BLaER1 treated with 17β-estradiol and CSF1 and Interleukin-3, amounts not matched to agents 10 nM and 100 nM (cell line): ENCODE results near the gene SLFN5.

Experiments
- H3K27ac ChIP-seq, 11 experiments: shearing (Covaris generic); formaldehyde crosslinking; 2 replicates each; pipeline ENCODE4 v1.8.1; 2022
- H3K27me3 ChIP-seq, 11 experiments: shearing (Covaris generic); formaldehyde crosslinking; 2 replicates each; pipeline ENCODE4 v1.8.1; 2022
- H3K36me3 ChIP-seq, 11 experiments: shearing (Covaris generic); formaldehyde crosslinking; 2 replicates each; pipeline ENCODE4 v1.8.1; 2022
- H3K4me1 ChIP-seq, 10 experiments: shearing (Covaris generic); formaldehyde crosslinking; 2 replicates each; pipeline ENCODE4 v1.8.1; 2022
- H3K4me2 ChIP-seq, 11 experiments: shearing (Covaris generic); formaldehyde crosslinking; 2 replicates each; pipeline ENCODE4 v1.8.1; 2022
- H3K4me3 ChIP-seq, 10 experiments: shearing (Covaris generic); formaldehyde crosslinking; 2 replicates each; pipeline ENCODE4 v1.8.1; 2022
- H3K9ac ChIP-seq, 11 experiments: shearing (Covaris generic); formaldehyde crosslinking; 2 replicates each; pipeline ENCODE4 v1.8.1; 2022
- H3K9me3 ChIP-seq, 11 experiments: shearing (Covaris generic); formaldehyde crosslinking; replicated peaks in 1 of 11; 2 replicates each; pipeline ENCODE4 v1.8.1; 2022
- H4K20me1 ChIP-seq, 11 experiments: shearing (Covaris generic); formaldehyde crosslinking; 2 replicates each; pipeline ENCODE4 v1.8.1; 2022
- Cebpa-rat ChIP-seq, 11 experiments: shearing (Covaris generic); IDR thresholded peaks; 2 replicates each; pipeline ENCODE4 v1.8.1; 2022

SLFN5 gene

GRCh38 chr17:35244341-35245195 is 1.7 kb downstream of the SLFN5 start:
- H3K4me3 ChIP-seq: peak overlapping the region; percentile 70 to 93 (median 78)
- H3K4me2 ChIP-seq: peak overlapping the region; percentile 85 to 98 (median 96)
- no peaks in the 10 kb centered on the region for H3K9me3 ChIP-seq
- peaks cover 0 to 50% (median 0%) of the 10 kb centered on the region in 11 experiments; a peak in 8 of 22 replicates for H4K20me1 ChIP-seq
- H3K9ac ChIP-seq: peak overlapping the region; percentile 69 to 96 (median 84); a peak in 18 of 22 replicates
- peak overlapping the region; percentile 59 to 96 (median 83); a peak in 20 of 22 replicates for H3K27ac ChIP-seq
- H3K4me1 ChIP-seq: peaks cover 35 to 72% (median 40%) of the 10 kb centered on the region in 10 experiments
- H3K27me3 ChIP-seq: peaks cover 0 to 56% (median 0%) of the 10 kb centered on the region in 11 experiments; a peak in 10 of 22 replicates
- peaks cover 0 to 35% (median 6%) of the 10 kb centered on the region in 11 experiments; a peak in 9 of 22 replicates for H3K36me3 ChIP-seq
- peak in 8 of 11 experiments; percentile 24 to 95 (median 54); a peak in 12 of 22 replicates for TF ChIP-seq Cebpa-rat (IDR thresholded peaks at IDR 0.05)

GRCh38 chr17:35245196-35245486 is 2.3 kb downstream of the SLFN5 start:
- peak overlapping the region in 6 of 10 experiments; percentile 72 to 93 (median 79); a peak in 10 of 20 replicates for H3K4me3 ChIP-seq
- peaks cover 0 to 55% (median 0%) of the 10 kb centered on the region in 11 experiments; a peak in 8 of 22 replicates for H4K20me1 ChIP-seq
- H3K27ac ChIP-seq: peak overlapping the region; percentile 4 to 96 (median 79); a peak in 16 of 22 replicates
- peak overlapping the region in 6 of 11 experiments; percentile 21 to 96 (median 90); a peak in 10 of 22 replicates for H3K9ac ChIP-seq
- peaks cover 0 to 41% (median 7%) of the 10 kb centered on the region in 11 experiments; a peak in 9 of 22 replicates for H3K36me3 ChIP-seq
- H3K27me3 ChIP-seq: peaks cover 0 to 52% (median 0%) of the 10 kb centered on the region in 11 experiments; a peak in 10 of 22 replicates
- peak overlapping the region; percentile 85 to 98 (median 96) for H3K4me2 ChIP-seq
- H3K4me1 ChIP-seq: peaks cover 35 to 73% (median 40%) of the 10 kb centered on the region in 10 experiments
- TF ChIP-seq Cebpa-rat (IDR thresholded peaks at IDR 0.05): no peak
- peaks cover 0 to 3% (median 0%) of the 10 kb centered on the region in 11 experiments; a peak in 2 of 22 replicates for H3K9me3 ChIP-seq

- H3K4me3 ChIP-seq: peak overlapping the region in 1 of 10 experiments; percentile 12; a peak in 1 of 20 replicates
- peaks cover 0 to 49% (median 0%) of the 10 kb centered on the region in 11 experiments; a peak in 5 of 22 replicates for H4K20me1 ChIP-seq
- H3K27ac ChIP-seq: peak overlapping the region in 6 of 11 experiments; percentile 1 to 75 (median 66); a peak in 9 of 22 replicates
- H3K9ac ChIP-seq: peak overlapping the region in 1 of 11 experiments; percentile 1; a peak in 2 of 22 replicates
- H3K27me3 ChIP-seq: peaks cover 0 to 11% (median 0%) of the 10 kb centered on the region in 11 experiments; a peak in 9 of 22 replicates
- no peak for TF ChIP-seq Cebpa-rat (IDR thresholded peaks at IDR 0.05)
- peak overlapping the region in 6 of 11 experiments; percentile 66 to 90 (median 80); a peak in 12 of 22 replicates for H3K4me2 ChIP-seq
- H3K9me3 ChIP-seq: peaks cover 0 to 12% (median 0%) of the 10 kb centered on the region in 11 experiments; a peak in 2 of 22 replicates
- H3K36me3 ChIP-seq: peaks cover 0 to 49% (median 4%) of the 10 kb centered on the region in 11 experiments; a peak in 9 of 22 replicates
- H3K4me1 ChIP-seq: peaks cover 0 to 85% (median 33%) of the 10 kb centered on the region in 10 experiments; a peak in 14 of 20 replicates
Observed at GRCh38 chr17:35252651-35253050, 9.8 kb downstream of the SLFN5 start.

- peak overlapping the region in 9 of 11 experiments; percentile 14 to 75 (median 65); a peak in 14 of 22 replicates for H3K27ac ChIP-seq
Observed at GRCh38 chr17:35254107-35254773, 11.4 kb downstream of the SLFN5 start.

GRCh38 chr17:35255316-35255715 is 12.4 kb downstream of the SLFN5 start:
- no peak for TF ChIP-seq Cebpa-rat (IDR thresholded peaks at IDR 0.05)
- peak overlapping the region in 6 of 11 experiments; percentile 11 to 90 (median 76); a peak in 10 of 22 replicates for H3K4me2 ChIP-seq
- peaks cover 0 to 20% (median 0%) of the 10 kb centered on the region in 11 experiments; a peak in 2 of 22 replicates for H3K9me3 ChIP-seq

More at GRCh38 chr17:35254107-35254773, 11.4 kb downstream of the SLFN5 start:
- Histone ChIP-seq H3K27me3 (no peaks in the 10 kb centered on the region), H3K4me2 (peak overlapping the region in 8 of 11 experiments; percentile 8 to 90 (median 71); a peak in 15 of 22 replicates), H4K20me1 (peaks cover 0 to 47% (median 0%) of the 10 kb centered on the region in 11 experiments; a peak in 2 of 22 replicates), H3K9me3 (peaks cover 0 to 24% (median 0%) of the 10 kb centered on the region in 11 experiments; a peak in 2 of 22 replicates), H3K9ac (peak overlapping the region in 5 of 11 experiments; percentile 25 to 54 (median 37); a peak in 6 of 22 replicates), H3K4me3 (peak overlapping the region in 1 of 10 experiments; percentile 5; a peak in 1 of 20 replicates), H3K4me1 (peaks cover 0 to 75% (median 33%) of the 10 kb centered on the region in 10 experiments; a peak in 14 of 20 replicates), H3K36me3 (peaks cover 0 to 49% (median 7%) of the 10 kb centered on the region in 11 experiments; a peak in 12 of 22 replicates)
- TF ChIP-seq Cebpa-rat (IDR thresholded peaks at IDR 0.05): peak in 9 of 11 experiments; percentile 46 to 85 (median 68); a peak in 13 of 22 replicates

GRCh38 chr17:35256629-35257028 is 13.8 kb downstream of the SLFN5 start:
- Histone ChIP-seq H3K36me3 (peaks cover 4 to 59% (median 13%) of the 10 kb centered on the region in 11 experiments; a peak in 17 of 22 replicates), H3K27me3 (no peaks in the 10 kb centered on the region), H3K27ac (no peak overlapping the region), H3K4me1 (peaks cover 0 to 51% (median 33%) of the 10 kb centered on the region in 10 experiments; a peak in 14 of 20 replicates), H3K9me3 (peaks cover 0 to 23% (median 0%) of the 10 kb centered on the region in 11 experiments; a peak in 1 of 22 replicates), H3K4me3 (no peak overlapping the region), H4K20me1 (peaks cover 0 to 52% (median 0%) of the 10 kb centered on the region in 11 experiments; a peak in 2 of 22 replicates), H3K9ac (no peak overlapping the region), H3K4me2 (0 out of 22 replicates have a peak overlapping the region, but pooled peaks of 1 of the 11 experiments have one; percentile 84)
- no peak for TF ChIP-seq Cebpa-rat (IDR thresholded peaks at IDR 0.05)

More at GRCh38 chr17:35255316-35255715, 12.4 kb downstream of the SLFN5 start:
- peak overlapping the region in 5 of 11 experiments; percentile 58 to 75 (median 67); a peak in 7 of 22 replicates for H3K27ac ChIP-seq
- no peak overlapping the region for H3K9ac ChIP-seq
- no peaks in the 10 kb centered on the region for H3K27me3 ChIP-seq
- peaks cover 0 to 47% (median 0%) of the 10 kb centered on the region in 11 experiments; a peak in 2 of 22 replicates for H4K20me1 ChIP-seq
- H3K4me3 ChIP-seq: no peak overlapping the region
- H3K4me1 ChIP-seq: peaks cover 0 to 64% (median 33%) of the 10 kb centered on the region in 10 experiments; a peak in 14 of 20 replicates
- H3K36me3 ChIP-seq: peaks cover 0 to 50% (median 8%) of the 10 kb centered on the region in 11 experiments; a peak in 12 of 22 replicates

- Histone ChIP-seq H3K9ac (no peak overlapping the region), H3K27me3 (no peaks in the 10 kb centered on the region), H3K4me2 (no peak overlapping the region), H3K4me1 (peaks cover 0 to 45% (median 30%) of the 10 kb centered on the region in 10 experiments; a peak in 14 of 20 replicates), H3K36me3 (peaks cover 6 to 65% (median 19%) of the 10 kb centered on the region in 11 experiments; a peak in 17 of 22 replicates), H3K27ac (no peak overlapping the region), H4K20me1 (peaks cover 0 to 47% (median 0%) of the 10 kb centered on the region in 11 experiments; a peak in 2 of 22 replicates), H3K4me3 (no peak overlapping the region), H3K9me3 (peaks cover 0 to 24% (median 0%) of the 10 kb centered on the region in 11 experiments; a peak in 1 of 22 replicates)
- TF ChIP-seq Cebpa-rat (IDR thresholded peaks at IDR 0.05): no peak
Observed at GRCh38 chr17:35257208-35257659, 14.4 kb downstream of the SLFN5 start.
